HG02870 (cell line): ENCODE data around the gene ZCWPW1.
"Not testable (repeated sequence)": the region's sequence is repeated elsewhere in the genome, so short reads cannot be mapped to it uniquely, and the experiment has no call there.

Source experiments
- ATAC-seq: cut with Tn5 transposase; IDR thresholded peaks from one replicate; pipeline ENCODE4 v1.9.1; 2021; ENCODE audit warnings: mild to moderate bottlenecking, moderate library complexity; ENCODE audit not compliant: unreplicated experiment

The ZCWPW1 gene

GRCh38 chr7:100373870-100374598, 54.5 kb downstream of the ZCWPW1 start:
- not testable (repeated sequence) for ATAC-seq

- ATAC-seq = no peak
Measured at GRCh38 chr7:100373261-100373831, 55.2 kb downstream of the ZCWPW1 start, which contains the start of gene PILRA. Gene PILRA, plus strand, starts transcription at chr7:100373487. Its CDS starts 170 bp downstream, at chr7:100373657.

- ATAC-seq = no peak
Measured at GRCh38 chr7:100372694-100373093, 55.8 kb downstream of the ZCWPW1 start.

- ATAC-seq = no peak
Measured at GRCh38 chr7:100372256-100372655, 56.2 kb downstream of the ZCWPW1 start.

GRCh38 chr7:100371561-100372171, 56.8 kb downstream of the ZCWPW1 start:
- ATAC-seq = no peak

DNA sequence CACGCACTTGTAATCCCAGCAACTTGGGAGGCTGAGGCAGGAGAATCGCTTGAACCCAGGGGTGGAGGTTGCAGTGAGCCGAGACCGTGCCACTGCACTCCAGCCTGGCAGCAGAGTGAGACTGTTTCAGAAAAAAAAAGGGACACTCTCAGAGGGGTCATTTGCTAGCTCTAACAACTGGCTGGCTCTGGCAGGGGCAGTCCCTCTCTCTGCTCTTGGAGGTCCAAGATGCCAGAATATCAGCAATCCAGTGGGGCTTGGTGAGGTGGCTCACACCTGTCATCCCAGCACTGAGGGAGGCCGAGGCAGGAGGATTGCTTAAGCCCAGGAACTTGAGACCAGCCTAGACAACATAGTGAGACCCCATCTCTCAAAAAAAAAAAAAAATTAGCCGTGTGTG, 57.8 kb downstream of the ZCWPW1 start:
- no peak for ATAC-seq

- no peak for ATAC-seq
Measured at GRCh38 chr7:100370303-100370702, 58.2 kb downstream of the ZCWPW1 start.

GRCh38 chr7:100369105-100369504, 59.4 kb downstream of the ZCWPW1 start:
- peak; percentile 60 for ATAC-seq

GRCh38 chr7:100367676-100368613, 60.6 kb downstream of the ZCWPW1 start:
- ATAC-seq = no peak

GRCh38 chr7:100367251-100367620, 61.3 kb downstream of the ZCWPW1 start:
- ATAC-seq = no peak

GRCh38 chr7:100366411-100367250, 61.9 kb downstream of the ZCWPW1 start:
- ATAC-seq = no peak

- not testable (repeated sequence) for ATAC-seq
Measured at GRCh38 chr7:100365998-100366367, 62.5 kb downstream of the ZCWPW1 start.

DNA sequence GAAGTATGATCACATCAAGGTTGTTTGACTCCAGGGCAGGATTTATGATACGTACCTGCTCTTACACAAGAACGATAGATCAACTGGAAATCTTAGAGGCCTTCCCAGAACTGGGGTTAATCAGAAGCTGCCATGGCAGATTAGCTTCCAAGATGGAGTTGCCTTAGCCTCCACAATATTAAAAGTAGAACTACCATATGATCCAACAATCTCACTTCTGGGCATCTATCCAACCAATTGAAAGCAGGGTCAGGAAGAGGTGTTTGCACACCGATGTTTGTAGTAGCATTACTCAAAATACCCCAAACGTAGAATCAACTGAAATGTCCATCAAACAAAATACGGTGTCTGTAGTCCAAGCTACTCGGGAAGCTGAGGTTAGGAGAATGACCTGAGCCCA, 64.0 kb downstream of the ZCWPW1 start:
- ATAC-seq = no peak

GRCh38 chr7:100363797-100364196, 64.7 kb downstream of the ZCWPW1 start:
- ATAC-seq = not testable (repeated sequence)

GRCh38 chr7:100363098-100363497, 65.4 kb downstream of the ZCWPW1 start:
- no peak for ATAC-seq

GRCh38 chr7:100360135-100360854, 68.2 kb downstream of the ZCWPW1 start:
- no peak for ATAC-seq

DNA sequence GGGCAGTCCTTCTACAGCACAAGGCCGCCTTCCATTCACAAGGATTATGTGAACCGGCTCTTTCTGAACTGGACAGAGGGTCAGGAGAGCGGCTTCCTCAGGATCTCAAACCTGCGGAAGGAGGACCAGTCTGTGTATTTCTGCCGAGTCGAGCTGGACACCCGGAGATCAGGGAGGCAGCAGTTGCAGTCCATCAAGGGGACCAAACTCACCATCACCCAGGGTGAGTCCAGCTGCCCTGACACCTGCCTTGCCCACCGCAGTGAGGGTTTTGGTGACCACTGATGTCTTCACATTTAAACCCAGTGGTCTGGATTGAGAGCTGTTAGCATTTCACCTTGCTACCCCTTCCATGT, 69.7 kb downstream of the ZCWPW1 start:
- no peak for ATAC-seq

DNA sequence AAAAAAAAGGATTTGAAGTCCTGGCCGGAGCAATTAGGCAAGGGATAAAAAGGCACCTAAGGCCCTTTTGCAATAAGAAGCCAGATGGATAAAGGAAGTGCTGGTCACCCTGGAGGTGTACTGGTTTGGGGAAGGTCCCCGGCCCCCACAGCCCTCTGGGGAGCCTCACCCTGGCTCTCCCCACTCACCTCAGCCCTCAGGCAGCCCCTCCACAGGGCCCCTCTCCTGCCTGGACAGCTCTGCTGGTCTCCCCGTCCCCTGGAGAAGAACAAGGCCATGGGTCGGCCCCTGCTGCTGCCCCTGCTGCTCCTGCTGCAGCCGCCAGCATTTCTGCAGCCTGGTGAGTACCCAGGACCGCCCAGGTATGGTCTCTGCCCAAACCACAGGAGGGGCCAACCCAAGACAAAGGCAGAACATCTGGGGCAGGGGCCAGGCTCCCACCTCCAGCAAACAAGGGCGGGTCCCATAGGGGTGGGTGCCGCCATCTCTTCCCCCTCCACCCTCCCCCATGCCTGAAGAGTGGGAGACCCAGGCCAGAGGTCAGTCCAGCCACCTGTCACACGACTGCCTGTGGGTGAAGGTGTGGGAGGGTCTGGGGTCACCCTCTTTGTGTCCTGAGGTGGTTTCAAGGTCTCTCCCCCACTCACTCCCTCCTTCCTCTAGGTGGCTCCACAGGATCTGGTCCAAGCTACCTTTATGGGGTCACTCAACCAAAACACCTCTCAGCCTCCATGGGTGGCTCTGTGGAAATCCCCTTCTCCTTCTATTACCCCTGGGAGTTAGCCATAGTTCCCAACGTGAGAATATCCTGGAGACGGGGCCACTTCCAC, 70.3 kb downstream of the ZCWPW1 start, which contains the start of gene PILRB:
PILRB (plus strand) TSS at position 91 of the 830 bp plus-strand sequence; CDS start at position 277, 186 bp downstream.
- no peak for ATAC-seq

DNA sequence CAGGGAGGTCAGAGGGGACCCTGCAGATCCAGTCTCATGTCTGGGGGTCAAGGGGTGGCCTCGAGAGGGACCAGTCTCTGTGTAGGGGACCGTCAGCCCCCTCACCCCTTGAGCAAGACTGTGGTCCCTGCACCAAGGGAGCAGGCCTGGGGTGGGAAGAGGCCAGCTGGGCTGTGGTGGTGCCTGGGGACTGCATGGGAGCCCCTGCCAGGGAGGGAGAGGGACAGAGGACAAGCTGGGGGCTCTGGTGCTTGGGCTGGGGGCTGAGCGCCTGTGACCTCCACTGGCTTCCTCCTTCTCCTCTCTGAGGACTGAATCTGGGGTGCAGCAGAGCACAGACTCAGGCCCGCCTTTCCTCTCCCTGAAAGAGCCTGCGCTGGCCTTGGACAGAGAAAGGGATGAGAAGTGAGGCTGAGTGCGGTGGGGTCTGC, 71.4 kb downstream of the ZCWPW1 start:
- no peak for ATAC-seq
